NCI-H524 treated with DMSO at 0.1 percent for 48 hours (cell line): ENCODE data around the gene TNFAIP3.
"Not testable (repeated sequence)": the region's sequence is repeated elsewhere in the genome, so short reads cannot be mapped to it uniquely, and the experiment has no call there.

Source experiments
- DNase-seq: peaks from one replicate; lab custom pipeline; 2025; lab: John Stamatoyannopoulos, UW

The TNFAIP3 gene

GRCh38 chr6:137878486-137879285 is 11.6 kb downstream of the TNFAIP3 start:
- DNase-seq, result no peak

- no peak for DNase-seq
Observed at GRCh38 chr6:137879299-137879698, 12.2 kb downstream of the TNFAIP3 start.

GRCh38 chr6:137879885-137880745 is 13.1 kb downstream of the TNFAIP3 start:
- no peak for DNase-seq

- no peak for DNase-seq
Observed at GRCh38 chr6:137880746-137881521, 13.9 kb downstream of the TNFAIP3 start.

GRCh38 chr6:137881522-137881886 is 14.4 kb downstream of the TNFAIP3 start:
- no peak for DNase-seq

GRCh38 chr6:137882225-137882961 is 15.3 kb downstream of the TNFAIP3 start:
- no peak for DNase-seq

GRCh38 chr6:137883400-137884148 is 16.5 kb downstream of the TNFAIP3 start:
- DNase-seq, result no peak

- no peak for DNase-seq
Observed at GRCh38 chr6:137884149-137884909, 17.3 kb downstream of the TNFAIP3 start.

- DNase-seq, result not testable (repeated sequence)
Observed at GRCh38 chr6:137884910-137885229, 17.8 kb downstream of the TNFAIP3 start.

GRCh38 chr6:137886226-137886625 is 19.2 kb downstream of the TNFAIP3 start:
- not testable (repeated sequence) for DNase-seq

- DNase-seq, result no peak
Observed at GRCh38 chr6:137890983-137891537, 24.0 kb downstream of the TNFAIP3 start.

GRCh38 chr6:137892271-137892708 is 25.2 kb downstream of the TNFAIP3 start:
- no peak for DNase-seq

- no peak for DNase-seq
Observed at GRCh38 chr6:137893181-137893580, 26.1 kb downstream of the TNFAIP3 start.

GRCh38 chr6:137893726-137894125 is 26.7 kb downstream of the TNFAIP3 start:
- DNase-seq, result no peak

- DNase-seq, result not testable (repeated sequence)
Observed at GRCh38 chr6:137894378-137894777, 27.3 kb downstream of the TNFAIP3 start.

- no peak for DNase-seq
Observed at GRCh38 chr6:137894779-137895385, 27.8 kb downstream of the TNFAIP3 start.

GRCh38 chr6:137896647-137897046 is 29.6 kb downstream of the TNFAIP3 start:
- no peak for DNase-seq

GRCh38 chr6:137900815-137901214 is 33.8 kb downstream of the TNFAIP3 start:
- no peak for DNase-seq

- DNase-seq, result no peak
Observed at GRCh38 chr6:137901454-137901853, 34.4 kb downstream of the TNFAIP3 start.
